HepG2 (cell line): Measurements from ENCODE around the gene TMBIM1. TPM values are rescaled to one million over a fixed set of nuclear protein-coding genes. Genes with fewer than 3 reads are reported as not detected.
A peak's percentile ranks its signal among the peaks of the same experiment; 100 is the strongest.

Experiments
- GATAD2A ChIP-seq: IDR thresholded peaks from 2 replicates; pipeline ENCODE4 v1.6.1; 2016
- HNF4A ChIP-seq: sonication (generic); formaldehyde crosslinking; IDR thresholded peaks from 2 replicates; pipeline ENCODE4 v1.4.0; 2020; ENCODE audit warnings: missing genetic modification reagents
- NR2F6 ChIP-seq, 2 experiments: IDR thresholded peaks; 2 replicates each; pipeline ENCODE4 v1.6.1; 2016; ENCODE audit warnings: antibody characterized with exemption in 1 of 2, mild to moderate bottlenecking in 1 of 2
- PRDM10 ChIP-seq: sonication (generic); formaldehyde crosslinking; IDR thresholded peaks from 2 replicates; pipeline ENCODE4 v1.4.0; 2020; ENCODE audit warnings: low read depth, missing genetic modification reagents
- SIX1 ChIP-seq: sonication (generic); formaldehyde crosslinking; IDR thresholded peaks from 2 replicates; pipeline ENCODE4 v1.4.0; 2020; ENCODE audit warnings: missing genetic modification reagents, borderline replicate concordance
- SMARCC2 ChIP-seq: fragments of 450-650 bp; IDR thresholded peaks from 2 replicates; pipeline ENCODE4 v1.6.1; 2017; ENCODE audit warnings: antibody characterized with exemption, mild to moderate bottlenecking
- TBX2 ChIP-seq: sonication (generic); formaldehyde crosslinking; IDR thresholded peaks from 2 replicates; pipeline ENCODE4 v1.5.0; 2020; ENCODE audit warnings: missing genetic modification reagents, mild to moderate bottlenecking, borderline replicate concordance
- ZFP90 ChIP-seq: sonication (generic); formaldehyde crosslinking; IDR thresholded peaks from 2 replicates; pipeline ENCODE4 v1.8.0; 2022; ENCODE audit warnings: missing genetic modification reagents, mild to moderate bottlenecking, inconsistent platforms, borderline replicate concordance
- ZNF496 ChIP-seq: sonication (generic); formaldehyde crosslinking; IDR thresholded peaks from 2 replicates; pipeline ENCODE4 v1.8.1; 2023; ENCODE audit warnings: mild to moderate bottlenecking, moderate library complexity, missing genetic modification reagents; ENCODE audit not compliant: insufficient replicate concordance
- ZNF609 ChIP-seq: sonication (generic); formaldehyde crosslinking; IDR thresholded peaks from 2 replicates; pipeline ENCODE4 v1.4.0; 2020; ENCODE audit warnings: mild to moderate bottlenecking, missing genetic modification reagents, borderline replicate concordance
- polyA plus RNA-seq, 8 experiments: library from polyadenylated mRNA; depleted of rRNA in 3 of 8; stranded (reverse) in 7 of 8; unstranded in 1 of 8; fragments of >200 nt; fragmentation: Illumina TruSeq in 4 of 8; extraction: Trizol in 4 of 8; gene quantifications; 2 replicates each; pipeline versions ENCODE4 v1.2.1 to v1.2.3, GENCODE V29; 2011 to 2016; ENCODE audit warnings: low read depth in 4 of 8, missing spikeins in 1 of 8, mixed read lengths in 1 of 8; ENCODE audit not compliant: insufficient read depth in 1 of 8
- total RNA-seq, 5 experiments: library from RNA; depleted of rRNA; stranded (reverse); fragments of >200 nt; fragmentation: Illumina TruSeq; extraction: Trizol; gene quantifications; 2 replicates each; pipeline ENCODE4 v1.2.3, GENCODE V29; 2016; ENCODE audit warnings: low read depth in 1 of 5
- TF ChIP-seq, protein P1 (sequence below): sonication (generic); formaldehyde crosslinking; IDR thresholded peaks from 2 replicates; pipeline ENCODE4 v1.5.0; 2020; ENCODE audit warnings: mild to moderate bottlenecking, missing genetic modification reagents, borderline replicate concordance
- TF ChIP-seq, protein P2 (sequence below): IDR thresholded peaks from 2 replicates; pipeline ENCODE4 v1.6.1; 2016; ENCODE audit warnings: missing genetic modification reagents, missing compliant biosample characterization

Gene TMBIM1
- total and polyA plus RNA-seq, 2 of the 13 experiments (the other 11 are each of a cell fraction or from before 2014, with no cell fraction given) = 127 to 139 TPM

DNA sequence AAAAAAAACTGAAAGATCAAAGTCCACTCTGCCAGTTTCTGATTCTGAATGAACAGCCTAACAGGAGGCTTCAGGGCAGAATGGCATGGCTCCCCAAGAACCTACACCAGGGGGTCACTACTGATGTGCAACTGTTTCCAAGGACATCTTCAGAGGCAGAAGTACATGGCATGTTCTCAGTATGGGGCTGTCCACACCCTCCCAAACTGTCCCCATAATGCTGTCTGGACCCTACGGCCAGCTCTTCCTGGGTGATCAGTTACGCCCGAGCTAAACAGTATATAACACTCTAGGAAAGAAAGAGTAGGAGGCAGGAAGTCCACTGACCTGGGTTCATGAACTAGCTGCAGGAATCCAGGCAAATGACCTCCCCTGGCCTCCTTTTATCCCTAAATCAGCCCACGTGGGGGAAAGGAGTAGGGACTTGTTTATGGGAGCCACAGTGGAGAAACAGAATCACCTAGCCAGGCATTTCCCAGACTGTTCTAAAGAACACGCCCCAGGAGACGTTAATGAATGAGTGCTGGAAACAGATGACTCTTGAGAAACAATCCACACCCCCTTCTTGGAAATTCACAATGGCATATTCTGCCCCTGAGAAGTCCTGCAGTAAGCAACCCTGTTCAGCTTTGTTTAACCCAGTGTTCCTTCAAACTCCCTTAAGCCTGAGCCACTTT lies 2.5 kb downstream of the TMBIM1 start (continued):
- peak; percentile 26; the same call in 1 of the 2 replicates for TF ChIP-seq ZNF609
- peak; percentile 62; the same call in 1 of the 2 replicates for TF ChIP-seq NR2F6 (IDR thresholded peaks at IDR 0.05)
- TF ChIP-seq NR2F6 (CRISPR knock-in tag; IDR thresholded peaks at IDR 0.05) = peak; percentile 84
- peak; percentile 82 for TF ChIP-seq ZFP90 (CRISPR knock-in tag)
- no peak for TF ChIP-seq ZNF496
- TF ChIP-seq SIX1 (CRISPR knock-in tag) = peak; percentile 13; the same call in 1 of the 2 replicates
- TF ChIP-seq, protein P1, sequence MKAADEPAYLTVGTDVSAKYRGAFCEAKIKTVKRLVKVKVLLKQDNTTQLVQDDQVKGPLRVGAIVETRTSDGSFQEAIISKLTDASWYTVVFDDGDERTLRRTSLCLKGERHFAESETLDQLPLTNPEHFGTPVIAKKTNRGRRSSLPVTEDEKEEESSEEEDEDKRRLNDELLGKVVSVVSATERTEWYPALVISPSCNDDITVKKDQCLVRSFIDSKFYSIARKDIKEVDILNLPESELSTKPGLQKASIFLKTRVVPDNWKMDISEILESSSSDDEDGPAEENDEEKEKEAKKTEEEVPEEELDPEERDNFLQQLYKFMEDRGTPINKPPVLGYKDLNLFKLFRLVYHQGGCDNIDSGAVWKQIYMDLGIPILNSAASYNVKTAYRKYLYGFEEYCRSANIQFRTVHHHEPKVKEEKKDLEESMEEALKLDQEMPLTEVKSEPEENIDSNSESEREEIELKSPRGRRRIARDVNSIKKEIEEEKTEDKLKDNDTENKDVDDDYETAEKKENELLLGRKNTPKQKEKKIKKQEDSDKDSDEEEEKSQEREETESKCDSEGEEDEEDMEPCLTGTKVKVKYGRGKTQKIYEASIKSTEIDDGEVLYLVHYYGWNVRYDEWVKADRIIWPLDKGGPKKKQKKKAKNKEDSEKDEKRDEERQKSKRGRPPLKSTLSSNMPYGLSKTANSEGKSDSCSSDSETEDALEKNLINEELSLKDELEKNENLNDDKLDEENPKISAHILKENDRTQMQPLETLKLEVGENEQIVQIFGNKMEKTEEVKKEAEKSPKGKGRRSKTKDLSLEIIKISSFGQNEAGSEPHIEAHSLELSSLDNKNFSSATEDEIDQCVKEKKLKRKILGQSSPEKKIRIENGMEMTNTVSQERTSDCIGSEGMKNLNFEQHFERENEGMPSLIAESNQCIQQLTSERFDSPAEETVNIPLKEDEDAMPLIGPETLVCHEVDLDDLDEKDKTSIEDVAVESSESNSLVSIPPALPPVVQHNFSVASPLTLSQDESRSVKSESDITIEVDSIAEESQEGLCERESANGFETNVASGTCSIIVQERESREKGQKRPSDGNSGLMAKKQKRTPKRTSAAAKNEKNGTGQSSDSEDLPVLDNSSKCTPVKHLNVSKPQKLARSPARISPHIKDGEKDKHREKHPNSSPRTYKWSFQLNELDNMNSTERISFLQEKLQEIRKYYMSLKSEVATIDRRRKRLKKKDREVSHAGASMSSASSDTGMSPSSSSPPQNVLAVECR (CRISPR knock-in tag) = peak; percentile 69; the same call in 1 of the 2 replicates
- TF ChIP-seq, protein P2, sequence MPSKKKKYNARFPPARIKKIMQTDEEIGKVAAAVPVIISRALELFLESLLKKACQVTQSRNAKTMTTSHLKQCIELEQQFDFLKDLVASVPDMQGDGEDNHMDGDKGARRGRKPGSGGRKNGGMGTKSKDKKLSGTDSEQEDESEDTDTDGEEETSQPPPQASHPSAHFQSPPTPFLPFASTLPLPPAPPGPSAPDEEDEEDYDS (CRISPR knock-in tag) = peak; percentile 51; the same call in 1 of the 2 replicates
- no peak for TF ChIP-seq SMARCC2
- TF ChIP-seq TBX2 (CRISPR knock-in tag) = peak; percentile 53; the same call in 1 of the 2 replicates
- peak; percentile 51; the same call in 1 of the 2 replicates for TF ChIP-seq PRDM10 (CRISPR knock-in tag)
- no peak for TF ChIP-seq GATAD2A (CRISPR knock-in tag)
- peak; percentile 85 for TF ChIP-seq HNF4A (CRISPR knock-in tag)
